Activated naive CD8-positive, alpha-beta T cell treated with anti-CD3 and anti-CD28 coated beads for 36 hours (primary cell): Measurements from ENCODE around the gene DYNC2I2. TPM values are rescaled to one million over a fixed set of nuclear protein-coding genes. Genes with fewer than 3 reads are reported as not detected.
A peak's percentile ranks its signal among the peaks of the same experiment; 100 is the strongest.

ENCODE experiments used
- DNase-seq: peaks from one replicate; pipeline ENCODE4 v3.0.0; 2021
- H3K27ac Mint-ChIP-seq: one replicate; pipeline ENCODE4 v1.8.0; 2022; ENCODE audit warnings: mild to moderate bottlenecking, moderate library complexity, mixed read lengths
- H3K27me3 Mint-ChIP-seq: one replicate; pipeline ENCODE4 v1.8.0; 2022; ENCODE audit warnings: mild to moderate bottlenecking, mixed read lengths
- H3K36me3 Mint-ChIP-seq: one replicate; pipeline ENCODE4 v1.8.0; 2021; ENCODE audit warnings: mild to moderate bottlenecking, mixed read lengths
- H3K4me1 Mint-ChIP-seq: one replicate; pipeline ENCODE4 v1.8.0; 2021; ENCODE audit warnings: mixed read lengths
- H3K4me3 Mint-ChIP-seq: one replicate; pipeline ENCODE4 v1.8.0; 2022; ENCODE audit warnings: mild to moderate bottlenecking, moderate library complexity, mixed read lengths
- H3K9me3 Mint-ChIP-seq: one replicate; pipeline ENCODE4 v1.8.0; 2022; ENCODE audit warnings: mixed read lengths
- total RNA-seq, 2 experiments: library from RNA; stranded (reverse); gene quantifications; one replicate each; pipeline ENCODE4 v1.2.3, GENCODE V29; 2021

Gene DYNC2I2
- total RNA-seq, 2 experiments from 2014 or later, result 34.3 to 38.1 TPM

GRCh38 chr9:128619779-128620178, 36.9 kb downstream of the DYNC2I2 start:
- Mint-ChIP-seq H3K4me1 (no peaks in the 10 kb centered on the region), H3K36me3 (peaks cover 2% of the 10 kb centered on the region), H3K27ac (no peak overlapping the region), H3K4me3 (no peak overlapping the region), H3K27me3 (no peaks in the 10 kb centered on the region), H3K9me3 (no peaks in the 10 kb centered on the region)
- DNase-seq, result no peak

GRCh38 chr9:128619127-128619526, 37.5 kb downstream of the DYNC2I2 start:
- peaks cover 2% of the 10 kb centered on the region for H3K36me3 Mint-ChIP-seq

GRCh38 chr9:128617943-128618342, 38.7 kb downstream of the DYNC2I2 start:
- Mint-ChIP-seq H3K27ac (peak overlapping the region; percentile 48), H3K27me3 (no peaks in the 10 kb centered on the region), H3K4me1 (no peaks in the 10 kb centered on the region), H3K9me3 (no peaks in the 10 kb centered on the region), H3K4me3 (no peak overlapping the region), H3K36me3 (peaks cover 7% of the 10 kb centered on the region)
- DNase-seq, result no peak

More at GRCh38 chr9:128619127-128619526, 37.5 kb downstream of the DYNC2I2 start:
- DNase-seq, result no peak
- Mint-ChIP-seq H3K4me3 (no peak overlapping the region), H3K9me3 (no peaks in the 10 kb centered on the region), H3K27ac (no peak overlapping the region), H3K4me1 (no peaks in the 10 kb centered on the region), H3K27me3 (no peaks in the 10 kb centered on the region)

GRCh38 chr9:128615571-128615970, 41.1 kb downstream of the DYNC2I2 start:
- Mint-ChIP-seq H3K4me1 (no peaks in the 10 kb centered on the region), H3K4me3 (no peak overlapping the region), H3K9me3 (no peaks in the 10 kb centered on the region), H3K27me3 (no peaks in the 10 kb centered on the region), H3K36me3 (peaks cover 19% of the 10 kb centered on the region), H3K27ac (no peak overlapping the region)
- no peak for DNase-seq

GRCh38 chr9:128614728-128615127, 41.9 kb downstream of the DYNC2I2 start:
- H3K27me3 Mint-ChIP-seq, result no peaks in the 10 kb centered on the region
- no peaks in the 10 kb centered on the region for H3K9me3 Mint-ChIP-seq
- no peak for DNase-seq
- H3K27ac Mint-ChIP-seq, result no peak overlapping the region
- no peak overlapping the region for H3K4me3 Mint-ChIP-seq
- H3K4me1 Mint-ChIP-seq, result no peaks in the 10 kb centered on the region
- H3K36me3 Mint-ChIP-seq, result peaks cover 19% of the 10 kb centered on the region

GRCh38 chr9:128611600-128612394, 44.9 kb downstream of the DYNC2I2 start:
- H3K36me3 Mint-ChIP-seq, result peaks cover 22% of the 10 kb centered on the region
- H3K27me3 Mint-ChIP-seq, result no peaks in the 10 kb centered on the region
- H3K9me3 Mint-ChIP-seq, result no peaks in the 10 kb centered on the region
- no peaks in the 10 kb centered on the region for H3K4me1 Mint-ChIP-seq
- no peak overlapping the region for H3K4me3 Mint-ChIP-seq
- DNase-seq, result no peak
- H3K27ac Mint-ChIP-seq, result no peak overlapping the region

- H3K9me3 Mint-ChIP-seq, result no peaks in the 10 kb centered on the region
- H3K36me3 Mint-ChIP-seq, result peaks cover 22% of the 10 kb centered on the region
- H3K4me1 Mint-ChIP-seq, result no peaks in the 10 kb centered on the region
- H3K27ac Mint-ChIP-seq, result no peak overlapping the region
- H3K27me3 Mint-ChIP-seq, result no peaks in the 10 kb centered on the region
- DNase-seq, result no peak
- H3K4me3 Mint-ChIP-seq, result no peak overlapping the region
These were observed 45.8 kb downstream of the DYNC2I2 start for GRCh38 chr9:128610897-128611296.

GRCh38 chr9:128607642-128608350, 48.9 kb downstream of the DYNC2I2 start:
- no peaks in the 10 kb centered on the region for H3K27me3 Mint-ChIP-seq

GRCh38 chr9:128603697-128604096, 53.0 kb downstream of the DYNC2I2 start:
- Mint-ChIP-seq H3K27ac (no peak overlapping the region), H3K4me3 (no peak overlapping the region), H3K9me3 (no peaks in the 10 kb centered on the region), H3K36me3 (peaks cover 18% of the 10 kb centered on the region), H3K4me1 (peaks cover 2% of the 10 kb centered on the region), H3K27me3 (no peaks in the 10 kb centered on the region)
- no peak for DNase-seq

More at GRCh38 chr9:128607642-128608350, 48.9 kb downstream of the DYNC2I2 start:
- Mint-ChIP-seq H3K36me3 (peaks cover 16% of the 10 kb centered on the region), H3K4me1 (no peaks in the 10 kb centered on the region), H3K27ac (no peak overlapping the region), H3K9me3 (no peaks in the 10 kb centered on the region), H3K4me3 (no peak overlapping the region)
- DNase-seq, result no peak

- Mint-ChIP-seq H3K27me3 (no peaks in the 10 kb centered on the region), H3K4me3 (no peak overlapping the region), H3K9me3 (no peaks in the 10 kb centered on the region), H3K27ac (no peak overlapping the region), H3K36me3 (peaks cover 19% of the 10 kb centered on the region), H3K4me1 (peaks cover 2% of the 10 kb centered on the region)
- DNase-seq, result no peak
These were observed 56.5 kb downstream of the DYNC2I2 start for GRCh38 chr9:128600099-128600498.

GRCh38 chr9:128595471-128595870, 61.2 kb downstream of the DYNC2I2 start:
- H3K27me3 Mint-ChIP-seq, result no peaks in the 10 kb centered on the region
- H3K36me3 Mint-ChIP-seq, result peaks cover 24% of the 10 kb centered on the region
- H3K27ac Mint-ChIP-seq, result no peak overlapping the region
- no peak for DNase-seq
- no peaks in the 10 kb centered on the region for H3K9me3 Mint-ChIP-seq
- no peak overlapping the region for H3K4me3 Mint-ChIP-seq
- peaks cover 2% of the 10 kb centered on the region for H3K4me1 Mint-ChIP-seq

GRCh38 chr9:128593856-128594255, 62.8 kb downstream of the DYNC2I2 start:
- peaks cover 20% of the 10 kb centered on the region for H3K36me3 Mint-ChIP-seq
- H3K27me3 Mint-ChIP-seq, result no peaks in the 10 kb centered on the region

GRCh38 chr9:128593039-128593438, 63.6 kb downstream of the DYNC2I2 start:
- peaks cover 21% of the 10 kb centered on the region for H3K36me3 Mint-ChIP-seq
- no peak for DNase-seq
- H3K27ac Mint-ChIP-seq, result no peak overlapping the region
- no peaks in the 10 kb centered on the region for H3K9me3 Mint-ChIP-seq
- peaks cover 4% of the 10 kb centered on the region for H3K4me1 Mint-ChIP-seq
- H3K4me3 Mint-ChIP-seq, result no peak overlapping the region
- H3K27me3 Mint-ChIP-seq, result no peaks in the 10 kb centered on the region

More at GRCh38 chr9:128593856-128594255, 62.8 kb downstream of the DYNC2I2 start:
- Mint-ChIP-seq H3K4me1 (peaks cover 1% of the 10 kb centered on the region), H3K4me3 (no peak overlapping the region), H3K9me3 (no peaks in the 10 kb centered on the region), H3K27ac (no peak overlapping the region)
- no peak for DNase-seq

- Mint-ChIP-seq H3K4me1 (peaks cover 13% of the 10 kb centered on the region), H3K27me3 (no peaks in the 10 kb centered on the region), H3K27ac (peak overlapping the region; percentile 80), H3K36me3 (peaks cover 38% of the 10 kb centered on the region), H3K9me3 (no peaks in the 10 kb centered on the region), H3K4me3 (no peak overlapping the region)
- no peak for DNase-seq
These were observed 67.9 kb downstream of the DYNC2I2 start for GRCh38 chr9:128588581-128589233.

GRCh38 chr9:128587453-128587852, 69.2 kb downstream of the DYNC2I2 start:
- peak overlapping the region; percentile 32 for H3K4me3 Mint-ChIP-seq
- H3K27me3 Mint-ChIP-seq, result no peaks in the 10 kb centered on the region
- peak overlapping the region; percentile 84 for H3K27ac Mint-ChIP-seq
- no peaks in the 10 kb centered on the region for H3K9me3 Mint-ChIP-seq
- peaks cover 13% of the 10 kb centered on the region for H3K4me1 Mint-ChIP-seq
- peaks cover 39% of the 10 kb centered on the region for H3K36me3 Mint-ChIP-seq
- peak; percentile 75 for DNase-seq
